IMR-90 (cell line): ENCODE measurements around the gene RBM5. TPM values are rescaled to one million over a fixed set of nuclear protein-coding genes. Genes with fewer than 3 reads are reported as not detected.
A peak's percentile ranks its signal among the peaks of the same experiment; 100 is the strongest.

Experiments
- ATAC-seq: fragments of 200-7000 bp; cut with Tn5 transposase; 2 replicates; pipeline ENCODE4 v1.9.1; 2020; ENCODE audit warnings: low read depth, mild to moderate bottlenecking, moderate library complexity
- BruUV-seq: library from RNA; stranded (reverse); fragments of 400-500 nt; replicated peaks from 2 replicates; lab custom pipeline; 2021; lab: Mats Ljungman, UMichigan
- CTCF ChIA-PET: fragments of 300-600 bp; formaldehyde crosslinking; extraction: SDS; loops from one replicate; lab custom pipeline; 2021; ENCODE audit warnings: antibody characterized with exemption; lab: Yijun Ruan, JAX
- POLR2A ChIA-PET: fragments of 300-600 bp; sonication (Branson Sonifier 250); formaldehyde crosslinking; loops from one replicate; lab custom pipeline; 2022; ENCODE audit warnings: antibody characterized with exemption; ENCODE audit not compliant: unreplicated experiment; lab: Charles Lee
- DNase-seq: peaks from one replicate; pipeline ENCODE4 v3.0.0; 2013
- H2AFZ ChIP-seq: replicated peaks from 2 replicates; pipeline ENCODE3; 2013; ENCODE audit warnings: low read length, mild to moderate bottlenecking; ENCODE audit not compliant: poor library complexity
- H2AK5ac ChIP-seq: 2 replicates; pipeline ENCODE4 v1.6.1; 2013; ENCODE audit warnings: low read depth, low read length, inconsistent platforms
- H2AK9ac ChIP-seq: replicated peaks from 2 replicates; pipeline ENCODE3; 2013; ENCODE audit warnings: mild to moderate bottlenecking, low read depth, low read length, moderate library complexity; ENCODE audit not compliant: poor library complexity
- H2BK120ac ChIP-seq: 2 replicates; pipeline ENCODE4 v1.6.1; 2013; ENCODE audit warnings: low read depth, low read length, inconsistent platforms
- H2BK15ac ChIP-seq: 3 replicates; pipeline ENCODE4 v1.6.1; 2013; ENCODE audit warnings: low read depth, low read length, inconsistent platforms
- H2BK20ac ChIP-seq: 2 replicates; pipeline ENCODE4 v1.6.1; 2013; ENCODE audit warnings: low read depth, mild to moderate bottlenecking, inconsistent platforms, low read length, moderate library complexity
- H2BK5ac ChIP-seq: 2 replicates; pipeline ENCODE4 v1.6.1; 2013; ENCODE audit warnings: mild to moderate bottlenecking, low read depth, low read length, inconsistent platforms; ENCODE audit not compliant: poor library complexity, severe bottlenecking
- H3K14ac ChIP-seq: replicated peaks from 2 replicates; pipeline ENCODE4 v1.6.1; 2013; ENCODE audit warnings: low read depth, low read length, inconsistent platforms
- H3K18ac ChIP-seq: 2 replicates; pipeline ENCODE4 v1.6.1; 2013; ENCODE audit warnings: low read depth, low read length, control low read depth
- H3K23ac ChIP-seq: 2 replicates; pipeline ENCODE4 v1.6.1; 2013; ENCODE audit warnings: low read depth, low read length, inconsistent platforms
- H3K27ac ChIP-seq: 2 replicates; pipeline ENCODE4 v1.5.1; 2013; ENCODE audit warnings: mild to moderate bottlenecking, control low read depth, low read length; ENCODE audit not compliant: insufficient read depth
- H3K27me3 ChIP-seq: 2 replicates; pipeline ENCODE4 v1.6.1; 2013; ENCODE audit warnings: low read length; ENCODE audit not compliant: control insufficient read depth, insufficient read depth
- H3K36me3 ChIP-seq: 2 replicates; pipeline ENCODE4 v1.6.1; 2013; ENCODE audit warnings: low read length, mixed read lengths; ENCODE audit not compliant: control insufficient read depth, insufficient read depth
- H3K4ac ChIP-seq: 2 replicates; pipeline ENCODE4 v1.6.1; 2013; ENCODE audit warnings: low read depth, low read length, inconsistent platforms
- H3K4me1 ChIP-seq: 2 replicates; pipeline ENCODE4 v1.6.1; 2013; ENCODE audit warnings: low read length, mixed read lengths; ENCODE audit not compliant: control insufficient read depth, insufficient read depth
- H3K4me2 ChIP-seq: 2 replicates; pipeline ENCODE4 v1.6.1; 2013; ENCODE audit warnings: low read depth, mild to moderate bottlenecking, control low read depth, low read length, moderate library complexity
- H3K4me3 ChIP-seq: 2 replicates; pipeline ENCODE4 v1.5.1; 2013; ENCODE audit warnings: low read depth, mild to moderate bottlenecking, control low read depth, low read length, moderate library complexity; ENCODE audit not compliant: insufficient read depth
- H3K56ac ChIP-seq: 2 replicates; pipeline ENCODE4 v1.6.1; 2013; ENCODE audit warnings: low read length, inconsistent platforms; ENCODE audit not compliant: insufficient read depth; ENCODE audit errors: extremely low read depth
- H3K79me1 ChIP-seq, 2 experiments: 2 replicates each; pipeline ENCODE4 v1.6.1; 2013; ENCODE audit warnings: low read length in 2 of 2, inconsistent platforms in 1 of 2, low read depth in 1 of 2
- H3K9ac ChIP-seq: 2 replicates; pipeline ENCODE4 v1.6.1; 2013; ENCODE audit warnings: low read depth, low read length, control low read depth
- H3K9me1 ChIP-seq: 2 replicates; pipeline ENCODE4 v1.6.1; 2013; ENCODE audit warnings: low read length, inconsistent platforms; ENCODE audit not compliant: insufficient read depth
- H3K9me3 ChIP-seq: 2 replicates; pipeline ENCODE4 v1.6.1; 2013; ENCODE audit warnings: low read length; ENCODE audit not compliant: control insufficient read depth, insufficient read depth
- H4K20me1 ChIP-seq: 2 replicates; pipeline ENCODE4 v1.6.1; 2013; ENCODE audit warnings: low read length, inconsistent platforms; ENCODE audit not compliant: insufficient read depth
- H4K5ac ChIP-seq: 2 replicates; pipeline ENCODE4 v1.6.1; 2013; ENCODE audit warnings: mild to moderate bottlenecking, low read depth, low read length, control low read depth
- H4K8ac ChIP-seq, 2 experiments: 2 replicates each; pipeline ENCODE4 v1.6.1; 2013; ENCODE audit warnings: low read depth in 2 of 2, low read length in 2 of 2, control low read depth in 1 of 2, inconsistent platforms in 1 of 2
- H4K91ac ChIP-seq: 2 replicates; pipeline ENCODE4 v1.6.1; 2013; ENCODE audit warnings: low read depth, low read length, inconsistent platforms; ENCODE audit not compliant: insufficient read depth
- FOS ChIP-seq: fragments of 150-350 bp; IDR thresholded peaks from 2 replicates; pipeline ENCODE4 v1.6.1; 2016; ENCODE audit warnings: low read depth, low read length
- POLR2A ChIP-seq: IDR thresholded peaks from 2 replicates; pipeline ENCODE4 v1.6.1; 2012; ENCODE audit warnings: mild to moderate bottlenecking, low read depth, low read length
- WGBS, 2 experiments: methylation state at CpG; one replicate each; pipeline versions ENCODE4 v1.1.5 to v1.1.7; 2013; ENCODE audit warnings: missing lambda C conversion rate in 2 of 2; ENCODE audit not compliant: insufficient read length in 1 of 2; ENCODE audit errors: extremely low coverage in 2 of 2; 5-methylcytosine and 5-hydroxymethylcytosine counted together
- dilution Hi-C: fragments of 300-500 bp; cut with HindIII; formaldehyde crosslinking; loops from one replicate; pipeline ENCODE4 v1.14.3; 2018; ENCODE audit warnings: low sequenced_read_pairs; ENCODE audit not compliant: unreplicated experiment
- in situ Hi-C: fragments of 300-500 bp; cut with MboI; formaldehyde crosslinking; loops from 3 replicates; pipeline ENCODE4 v1.14.3; 2019; ENCODE audit warnings: low sequenced_read_pairs, inconsistent platforms, mixed read lengths
- intact Hi-C: fragments of 100-400 bp; cut with micrococcal nuclease; formaldehyde crosslinking; loops from 2 replicates; pipeline ENCODE4 v1.10.0; 2022
- polyA plus RNA-seq, 3 experiments: library from polyadenylated mRNA; depleted of rRNA; stranded (reverse); fragments of >200 nt; gene quantifications; 2 replicates each; pipeline ENCODE4 v1.2.3, GENCODE V29; 2012; ENCODE audit warnings: low replicate concordance in 1 of 3
- total RNA-seq: library from RNA; depleted of rRNA; stranded (reverse); fragments of >200 nt; gene quantifications from 2 replicates; pipeline ENCODE4 v1.2.3, GENCODE V29; 2012
- TF ChIP-seq, protein P1 (sequence below): fragments of 150-350 bp; IDR thresholded peaks from 2 replicates; pipeline ENCODE4 v1.6.1; 2017; ENCODE audit warnings: mild to moderate bottlenecking, antibody characterized with exemption, low read length, low read depth
- TF ChIP-seq, protein P2 (sequence below): fragments of 150-350 bp; IDR thresholded peaks from 2 replicates; pipeline ENCODE4 v1.6.1; 2016; ENCODE audit warnings: low read depth, mild to moderate bottlenecking, low read length, moderate library complexity, borderline replicate concordance

The RBM5 gene
- total and polyA plus RNA-seq, 2 of the 4 experiments (the other 2 are of a cell fraction): 121 to 155 TPM

- TF ChIP-seq, protein P1, sequence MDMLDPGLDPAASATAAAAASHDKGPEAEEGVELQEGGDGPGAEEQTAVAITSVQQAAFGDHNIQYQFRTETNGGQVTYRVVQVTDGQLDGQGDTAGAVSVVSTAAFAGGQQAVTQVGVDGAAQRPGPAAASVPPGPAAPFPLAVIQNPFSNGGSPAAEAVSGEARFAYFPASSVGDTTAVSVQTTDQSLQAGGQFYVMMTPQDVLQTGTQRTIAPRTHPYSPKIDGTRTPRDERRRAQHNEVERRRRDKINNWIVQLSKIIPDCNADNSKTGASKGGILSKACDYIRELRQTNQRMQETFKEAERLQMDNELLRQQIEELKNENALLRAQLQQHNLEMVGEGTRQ: no peak
These were observed 77.3 kb downstream of the RBM5 start (continued) for GRCh38 chr3:50165910-50166538.

GRCh38 chr3:50166620-50167019, 77.9 kb downstream of the RBM5 start:
- Histone ChIP-seq H2BK5ac (peak overlapping the region; percentile 61), H4K20me1 (peaks cover 4% of the 10 kb centered on the region; the same call in 1 of the 2 replicates), H3K9ac (no peak overlapping the region; the same call in 1 of the 2 replicates), H3K14ac (peak overlapping the region; percentile 83; the same call in 1 of the 2 replicates), H3K56ac (0 out of 2 replicates have a peak overlapping the region, but pooled peaks have one; percentile 16), H2AK5ac (peak overlapping the region; percentile 69), H2BK15ac (peak overlapping the region; percentile 9; the same call in 2 of the 3 replicates), H2AK9ac (peak overlapping the region; percentile 80), H2AFZ (peak overlapping the region; percentile 64), H3K4me1 (peaks cover 67% of the 10 kb centered on the region), H3K79me1 (peaks cover 10 to 91% of the 10 kb centered on the region in 2 experiments; a peak in 3 of 4 replicates), H2BK20ac (peak overlapping the region; percentile 80; the same call in 1 of the 2 replicates), H3K4me2 (no peak overlapping the region; the same call in 1 of the 2 replicates), H3K4ac (peak overlapping the region; percentile 94), H3K27me3 (no peaks in the 10 kb centered on the region), H3K4me3 (no peak overlapping the region), H3K18ac (peak overlapping the region; percentile 69), H4K5ac (peak overlapping the region; percentile 41; the same call in 1 of the 2 replicates), H2BK120ac (peak overlapping the region; percentile 83), H3K23ac (peak overlapping the region; percentile 66; the same call in 1 of the 2 replicates), H3K9me1 (peaks cover 45% of the 10 kb centered on the region), H3K36me3 (peaks cover 3% of the 10 kb centered on the region; the same call in 1 of the 2 replicates), H3K9me3 (no peaks in the 10 kb centered on the region), H4K8ac (peak overlapping the region in 1 of 2 experiments; percentile 83; a peak in 2 of 4 replicates), H4K91ac (peak overlapping the region; percentile 78), H3K27ac (peak overlapping the region; percentile 59)
- TF ChIP-seq, protein P2, sequence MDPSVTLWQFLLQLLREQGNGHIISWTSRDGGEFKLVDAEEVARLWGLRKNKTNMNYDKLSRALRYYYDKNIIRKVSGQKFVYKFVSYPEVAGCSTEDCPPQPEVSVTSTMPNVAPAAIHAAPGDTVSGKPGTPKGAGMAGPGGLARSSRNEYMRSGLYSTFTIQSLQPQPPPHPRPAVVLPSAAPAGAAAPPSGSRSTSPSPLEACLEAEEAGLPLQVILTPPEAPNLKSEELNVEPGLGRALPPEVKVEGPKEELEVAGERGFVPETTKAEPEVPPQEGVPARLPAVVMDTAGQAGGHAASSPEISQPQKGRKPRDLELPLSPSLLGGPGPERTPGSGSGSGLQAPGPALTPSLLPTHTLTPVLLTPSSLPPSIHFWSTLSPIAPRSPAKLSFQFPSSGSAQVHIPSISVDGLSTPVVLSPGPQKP: no peak
- no peak for TF ChIP-seq POLR2A
- TF ChIP-seq FOS: no peak
- TF ChIP-seq, protein P1: no peak
- intact Hi-C loops: no loop called here
- no peak for DNase-seq
- no CpG with 5 or more reads among the region's 6 CpGs for WGBS, 2 experiments
- dilution Hi-C loops: no loop called here
- CTCF ChIA-PET: no interaction called here
- in situ Hi-C loops: no loop called here
- ATAC-seq: no peak
- POLR2A ChIA-PET: no interaction called here
- BruUV-seq: no TSS peak
